HEK293 (cell line): Measurements from ENCODE around the gene CHMP4B.

ENCODE experiments used
- CTCF ChIP-seq: fragments of 450-650 bp; formaldehyde crosslinking; IDR thresholded peaks from 2 replicates; pipeline ENCODE4 v1.5.1; 2016; ENCODE audit warnings: missing biosample characterization, missing genetic modification characterization
- HOXC10 ChIP-seq: sonication (generic); formaldehyde crosslinking; IDR thresholded peaks from 2 replicates; pipeline ENCODE4 v1.8.1; 2023; ENCODE audit warnings: mild to moderate bottlenecking, missing genetic modification reagents
- ZNF600 ChIP-seq: fragments of 450-650 bp; formaldehyde crosslinking; IDR thresholded peaks from 2 replicates; pipeline ENCODE4 v1.5.1; 2016; ENCODE audit warnings: missing biosample characterization, missing genetic modification characterization
- ZNF692 ChIP-seq: fragments of 450-650 bp; formaldehyde crosslinking; IDR thresholded peaks from 2 replicates; pipeline ENCODE4 v1.5.1; 2016; ENCODE audit warnings: missing biosample characterization, missing genetic modification characterization

GRCh38 chr20:33875534-33876026 is 64.4 kb downstream of the CHMP4B start:
- no peak for TF ChIP-seq ZNF600 (tag by site-specific recombination)
- no peak for TF ChIP-seq CTCF
- no peak for TF ChIP-seq ZNF692 (tag by site-specific recombination)
- TF ChIP-seq HOXC10 (CRISPR knock-in tag): no peak
